ENCODE measurements around the gene CDKN2AIP.
"Not testable (repeated sequence)": the region's sequence is repeated elsewhere in the genome, so short reads cannot be mapped to it uniquely, and the experiment has no call there.

CDKN2AIP gene

GRCh38 chr4:183416879-183417755 lies 27.3 kb upstream of the CDKN2AIP start:
- DNase-seq, result no peak

GRCh38 chr4:183422962-183423631 lies 21.3 kb upstream of the CDKN2AIP start:
- no peak for DNase-seq

GRCh38 chr4:183424109-183424744 lies 20.2 kb upstream of the CDKN2AIP start:
- no peak for DNase-seq

DNA sequence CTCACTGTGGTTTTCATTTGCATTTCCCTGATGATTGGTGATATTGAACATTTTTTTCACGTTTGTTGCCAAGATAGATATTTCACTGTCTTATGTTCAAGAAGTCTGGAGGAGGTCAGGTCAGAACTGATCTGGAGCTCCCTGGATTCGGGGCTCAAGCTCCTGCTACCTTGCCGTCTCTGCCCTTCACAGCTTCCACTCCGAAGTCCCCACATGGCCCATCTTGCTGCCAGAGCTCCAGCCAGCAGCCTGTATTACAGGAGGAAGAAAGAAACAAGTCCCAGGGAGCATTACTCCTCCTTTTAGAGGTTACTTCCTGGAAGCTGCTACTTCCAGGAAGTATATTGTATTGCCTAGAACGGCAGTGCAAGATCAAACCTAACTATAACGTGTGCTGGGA lies 17.9 kb upstream of the CDKN2AIP start:
- DNase-seq, result no peak

GRCh38 chr4:183429489-183429888 lies 14.9 kb upstream of the CDKN2AIP start:
- DNase-seq, result no peak

GRCh38 chr4:183430317-183430993 lies 14.0 kb upstream of the CDKN2AIP start:
- DNase-seq, result no peak

- DNase-seq, result no peak
Measured at GRCh38 chr4:183430994-183431347, 13.5 kb upstream of the CDKN2AIP start.

GRCh38 chr4:183431614-183432013 lies 12.8 kb upstream of the CDKN2AIP start:
- no peak for DNase-seq

DNA sequence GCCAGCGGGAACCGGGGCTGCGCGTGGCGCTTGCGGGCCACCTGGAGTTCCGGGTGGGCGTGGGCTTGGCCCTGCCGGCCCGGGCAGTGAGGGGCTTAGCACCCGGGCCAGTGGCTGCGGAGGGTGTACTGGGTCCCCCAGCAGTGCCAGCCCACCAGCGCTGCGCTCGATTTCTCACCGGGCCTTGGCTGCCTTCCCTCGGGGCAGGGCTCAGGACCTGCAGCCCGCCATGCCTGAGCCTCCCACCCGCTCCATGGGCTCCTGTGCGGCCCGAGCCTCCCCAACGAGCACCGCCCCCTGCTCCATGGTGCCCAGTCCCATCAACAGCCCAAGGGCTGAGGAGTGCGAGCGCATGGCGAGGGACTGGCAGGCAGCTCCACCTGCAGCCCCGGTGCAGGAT lies 11.3 kb upstream of the CDKN2AIP start:
- not testable (repeated sequence) for DNase-seq

DNA sequence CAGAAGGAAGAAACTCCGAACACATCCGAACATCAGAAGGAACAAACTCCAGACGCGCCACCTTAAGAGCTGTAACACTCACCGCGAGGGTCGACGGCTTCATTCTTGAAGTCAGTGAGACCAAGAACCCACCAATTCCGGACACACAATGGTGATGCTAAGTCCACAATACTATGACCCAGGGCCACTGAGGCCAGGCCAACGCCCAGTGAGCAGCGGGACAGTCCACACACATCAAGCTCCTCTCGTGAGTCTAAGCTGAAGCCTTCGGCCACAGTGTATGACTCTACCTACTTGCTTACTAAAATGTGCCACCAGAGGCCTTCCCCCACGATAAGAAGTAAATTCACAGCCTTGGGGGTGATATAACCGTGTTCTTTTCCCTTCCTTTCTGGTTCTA lies 10.2 kb upstream of the CDKN2AIP start:
- no peak for DNase-seq

DNA sequence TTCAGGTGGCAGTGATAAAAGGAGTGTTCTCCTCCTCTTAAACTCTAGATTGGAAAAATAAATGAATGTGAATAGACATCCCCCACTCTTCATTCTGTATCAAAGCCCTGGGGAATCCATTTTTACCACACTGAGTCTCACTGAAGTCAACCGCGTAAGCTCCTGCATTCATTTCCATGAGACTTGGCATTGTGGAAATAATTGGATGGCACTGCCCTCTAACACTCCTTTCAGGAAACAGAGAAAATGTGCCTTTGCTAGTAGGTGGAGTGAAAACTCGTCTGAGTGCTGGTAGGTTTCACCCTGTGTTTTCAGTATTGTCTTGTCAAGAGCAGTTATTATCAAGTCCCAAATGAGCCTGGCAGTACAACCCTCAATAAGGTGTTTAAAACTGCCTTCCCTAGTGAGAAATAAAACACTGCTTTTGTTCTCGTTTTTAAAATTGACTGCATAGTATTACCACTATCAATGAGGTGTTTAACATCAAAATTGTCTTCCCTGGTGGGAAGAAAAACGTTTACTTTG lies 9.7 kb upstream of the CDKN2AIP start:
- no peak for DNase-seq

DNA sequence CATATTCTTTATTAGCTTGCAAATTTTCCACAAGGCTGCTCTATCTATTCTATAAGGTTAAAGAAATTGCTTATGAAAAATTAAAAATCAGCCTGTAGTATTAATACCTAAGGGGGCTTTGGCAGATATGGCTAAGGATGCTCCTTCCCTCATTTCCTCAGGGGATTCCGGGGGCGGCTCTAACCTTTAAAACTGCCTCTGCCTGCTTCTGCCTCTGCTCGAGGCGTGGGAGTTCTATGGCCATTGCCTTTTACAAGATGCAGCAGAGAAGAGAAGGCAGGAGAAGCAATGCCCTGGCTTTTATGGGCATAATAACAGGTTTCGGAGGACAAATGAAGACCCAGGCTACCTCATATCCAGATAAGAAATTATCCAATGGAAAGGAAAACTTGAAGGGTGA lies 8.6 kb upstream of the CDKN2AIP start:
- DNase-seq, result no peak

- DNase-seq, result no peak
Measured at GRCh38 chr4:183436417-183436816, 8.0 kb upstream of the CDKN2AIP start.

DNA sequence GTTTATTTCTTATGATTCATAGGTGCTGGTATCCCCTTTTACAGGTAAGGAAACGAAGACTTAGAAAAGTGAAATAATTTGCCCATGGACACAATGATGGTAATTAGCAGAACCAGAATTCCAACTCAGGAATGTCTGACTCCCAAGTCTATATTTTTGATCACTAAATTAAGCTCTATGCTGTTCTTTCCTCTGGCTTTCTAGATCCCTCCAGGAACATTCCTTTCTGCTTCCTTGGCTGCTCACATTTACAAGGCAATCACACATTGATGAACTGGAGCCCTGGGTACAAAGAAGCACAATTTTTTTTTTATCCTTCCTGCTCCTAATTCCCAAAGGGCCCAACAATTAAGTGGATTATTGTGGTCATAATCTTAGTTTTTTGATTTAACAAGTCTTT lies 7.0 kb upstream of the CDKN2AIP start:
- no peak for DNase-seq

DNA sequence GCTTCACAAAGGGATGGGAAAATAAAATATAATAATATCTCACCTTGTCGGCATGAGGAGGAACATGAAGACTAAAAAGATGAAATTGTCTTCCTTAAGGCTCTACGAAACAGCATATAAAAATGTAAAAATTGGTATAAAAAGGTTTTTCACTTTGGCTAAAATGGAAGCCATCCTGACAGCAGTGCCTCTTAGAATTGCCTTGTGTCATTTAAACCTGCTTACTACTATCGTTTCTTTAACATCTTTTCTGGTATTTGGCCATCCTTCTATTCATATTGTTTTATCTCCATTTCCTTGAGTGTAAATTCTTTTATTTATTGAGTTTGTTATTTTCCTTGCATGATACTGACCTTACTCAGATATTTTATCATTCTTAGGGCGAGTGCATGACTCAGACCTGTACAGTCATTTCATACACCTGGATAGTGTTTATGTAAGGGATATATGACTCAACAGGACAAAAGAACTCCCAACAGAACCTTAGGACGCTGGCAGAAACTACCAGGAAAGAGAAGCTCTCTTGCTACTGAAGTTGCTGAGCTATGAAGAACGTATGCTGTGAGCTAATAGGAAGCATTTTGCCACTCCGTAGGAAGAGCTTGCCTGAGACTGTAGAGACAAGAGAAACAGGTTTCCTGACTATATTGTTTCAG lies 5.8 kb upstream of the CDKN2AIP start:
- no peak for DNase-seq

- DNase-seq, result no peak
Measured at GRCh38 chr4:183441276-183441675, 3.2 kb upstream of the CDKN2AIP start.

GRCh38 chr4:183443655-183444213 lies 702 bp upstream of the CDKN2AIP start:
- no peak for DNase-seq

GRCh38 chr4:183445097-183445428 lies 627 bp downstream of the CDKN2AIP start:
- no peak for DNase-seq

- no peak for DNase-seq
Measured at GRCh38 chr4:183447646-183448045, 3.2 kb downstream of the CDKN2AIP start.

DNA sequence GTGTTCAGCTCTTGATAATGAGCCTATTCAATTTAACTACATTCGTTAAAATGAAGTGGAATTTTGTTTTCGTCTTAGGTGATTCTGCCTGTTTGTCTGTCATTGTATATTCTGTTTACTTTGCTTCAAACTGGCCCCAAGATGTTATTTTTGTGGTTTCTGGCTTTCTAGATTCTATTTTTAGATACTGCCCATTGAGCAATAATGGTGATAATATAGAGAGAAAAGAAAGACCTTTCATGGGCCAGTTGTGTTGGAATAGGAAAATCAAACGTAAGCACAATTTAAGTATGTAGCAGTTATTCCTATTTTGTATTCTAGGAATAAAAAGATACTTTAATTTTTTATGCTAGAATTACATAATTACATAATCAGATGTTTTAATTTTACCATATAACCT lies 4.0 kb downstream of the CDKN2AIP start:
- DNase-seq, result no peak

- no peak for DNase-seq
Measured at GRCh38 chr4:183449193-183449882, 4.9 kb downstream of the CDKN2AIP start.

DNA sequence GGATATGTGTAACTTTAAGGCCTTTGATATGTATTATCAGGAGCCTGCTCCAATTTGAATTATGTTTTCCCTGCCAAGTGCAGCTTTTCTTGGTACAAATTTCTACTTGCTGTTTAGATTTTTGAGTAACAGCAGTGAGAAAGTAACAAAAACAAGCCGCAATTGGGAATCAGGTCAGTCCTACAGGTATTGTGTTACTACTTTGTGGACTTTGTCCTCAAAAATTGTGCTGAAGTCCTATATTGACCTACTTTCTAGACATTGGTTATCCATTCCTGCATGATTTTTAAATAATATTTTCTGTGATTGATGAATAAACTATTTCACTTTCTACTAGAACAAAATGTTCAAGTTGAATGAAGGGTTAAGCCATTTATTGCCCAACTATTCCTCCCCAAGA lies 5.7 kb downstream of the CDKN2AIP start:
- no peak for DNase-seq
